Stimulated activated CD4-positive, alpha-beta T cell treated with anti-CD3 and anti-CD28 coated beads, Interleukin-1b, Interleukin-23, amount 100 ng/mL, for 4 hours (primary cell): ENCODE results near the gene SPACA6.
"Not testable (repeated sequence)": the region's sequence is repeated elsewhere in the genome, so short reads cannot be mapped to it uniquely, and the experiment has no call there.

Experiments used
- DNase-seq, 2 donors: peaks; one replicate each; pipeline ENCODE4 v3.0.0-alpha.2; 2020; ENCODE audit warnings: low read depth in 2 of 2

SPACA6 gene

GRCh38 chr19:51733742-51734522 is 40.8 kb downstream of the SPACA6 start:
- DNase-seq = no peak

DNA sequence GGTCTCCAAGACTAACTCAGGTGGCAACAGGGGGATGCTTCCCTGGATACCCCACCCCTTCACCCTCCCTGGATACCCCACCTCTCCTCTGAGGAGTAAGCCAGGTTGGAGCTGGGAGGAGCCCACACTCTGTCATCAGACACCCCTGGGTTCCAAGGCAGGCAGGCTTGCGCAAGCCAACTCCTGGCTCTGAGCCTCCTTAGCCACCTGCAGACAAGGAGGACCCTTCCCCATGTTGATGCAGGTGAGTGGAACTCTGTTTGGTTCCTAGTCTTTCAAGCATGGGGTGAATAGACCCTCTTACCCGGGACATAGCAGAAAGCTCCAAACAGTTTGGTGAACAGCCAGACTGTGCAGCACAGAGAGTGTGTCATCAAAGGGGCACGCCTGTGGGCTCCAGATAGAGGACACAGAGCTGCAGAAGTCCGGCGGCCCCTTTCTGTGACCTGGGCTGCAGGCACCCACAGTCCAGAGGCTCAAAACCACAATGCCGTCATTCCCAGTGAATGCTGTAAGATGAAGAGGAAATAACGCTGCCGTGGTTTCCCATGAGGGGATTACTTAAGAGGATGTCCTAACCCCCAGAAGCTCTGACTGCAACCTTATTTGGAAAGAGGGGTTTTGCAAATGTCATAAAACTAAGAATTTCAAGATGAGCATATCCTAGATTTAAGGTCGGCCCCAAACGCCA is 42.8 kb downstream of the SPACA6 start:
- DNase-seq = no peak

DNA sequence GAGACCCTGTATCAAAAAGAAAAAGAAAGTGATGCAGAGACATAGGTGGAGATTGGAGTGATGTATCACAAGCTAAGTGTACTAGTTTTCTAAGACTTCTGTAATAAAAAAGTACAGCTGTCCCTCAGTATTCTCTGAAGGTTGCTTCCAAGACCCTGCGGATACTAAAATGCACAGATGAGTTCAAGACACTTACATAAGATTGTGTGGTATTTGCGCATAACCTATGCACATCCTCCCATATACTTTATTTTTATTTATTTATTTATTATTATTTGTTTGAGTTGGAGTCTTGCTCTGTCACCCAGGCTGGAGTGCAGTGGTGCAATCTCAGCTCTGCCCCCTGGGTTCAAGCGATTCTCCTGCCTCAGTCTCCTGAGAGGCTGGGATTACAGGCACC is 44.3 kb downstream of the SPACA6 start:
- DNase-seq = no peak

GRCh38 chr19:51737924-51738323 is 44.8 kb downstream of the SPACA6 start:
- DNase-seq = no peak

GRCh38 chr19:51738523-51738922 is 45.4 kb downstream of the SPACA6 start:
- DNase-seq = not testable (repeated sequence)

GRCh38 chr19:51739466-51740213 is 46.5 kb downstream of the SPACA6 start:
- DNase-seq = no peak

- no peak for DNase-seq
Measured at GRCh38 chr19:51740356-51740755, 47.2 kb downstream of the SPACA6 start.

DNA sequence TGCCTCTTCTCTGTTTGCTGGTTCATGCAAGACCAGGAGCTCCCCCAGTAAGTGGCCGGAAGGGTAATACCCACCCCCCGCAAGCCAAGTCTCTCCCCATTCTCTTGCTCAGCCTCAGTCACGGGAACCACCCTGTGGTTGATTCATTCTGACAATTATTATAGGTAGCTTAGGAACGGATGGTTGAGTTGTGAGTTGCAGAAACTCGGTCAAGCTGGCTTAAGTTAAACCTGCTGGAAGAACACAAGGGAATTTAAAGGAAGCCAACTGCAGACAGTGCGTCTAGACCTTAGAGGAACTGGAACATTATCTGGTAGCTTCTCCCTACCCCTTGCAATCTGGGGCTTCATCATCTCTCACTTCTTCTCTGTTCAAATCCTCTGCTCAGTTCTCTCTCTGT is 49.7 kb downstream of the SPACA6 start:
- no peak for DNase-seq

DNA sequence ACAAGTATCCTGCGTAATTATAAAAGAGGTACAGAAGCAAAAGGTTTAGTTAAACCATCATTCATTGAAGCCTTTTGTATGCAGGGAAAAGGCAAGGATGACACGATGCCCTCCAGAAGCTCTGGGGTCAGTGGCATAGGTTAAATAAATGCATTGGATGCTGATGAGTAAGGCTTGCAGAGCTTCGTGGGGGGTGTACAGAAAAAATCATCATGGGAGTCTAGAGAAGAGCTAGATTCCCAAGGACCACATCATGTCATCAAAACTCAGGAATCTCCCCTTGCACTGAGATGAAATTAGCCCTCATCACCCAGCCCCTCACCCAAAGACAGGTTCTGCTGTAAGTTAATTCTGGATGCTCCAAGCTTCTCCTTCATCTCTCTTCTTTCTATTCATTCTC is 50.3 kb downstream of the SPACA6 start:
- no peak for DNase-seq

DNA sequence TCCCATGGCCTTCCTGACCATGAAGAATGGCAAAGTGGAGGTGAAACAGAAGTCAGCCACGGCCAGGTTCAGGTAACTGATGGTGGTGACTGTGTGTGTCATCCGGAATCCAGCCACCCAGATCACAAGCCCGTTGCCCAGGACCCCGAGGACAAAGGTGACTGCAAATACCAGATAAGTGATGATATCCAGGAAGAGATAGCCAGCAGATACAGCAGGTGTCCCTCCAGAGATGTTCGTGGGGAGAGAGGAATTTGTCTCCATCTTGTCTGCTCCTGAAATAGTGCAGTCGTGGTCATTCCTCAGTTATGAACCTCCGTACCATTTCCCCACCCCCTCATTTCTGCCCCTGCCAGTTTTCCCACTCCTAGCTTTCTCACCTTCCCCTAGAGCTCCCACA is 53.6 kb downstream of the SPACA6 start:
- DNase-seq = no peak

- DNase-seq = no peak
Measured at GRCh38 chr19:51749979-51750378, 56.8 kb downstream of the SPACA6 start.

GRCh38 chr19:51750400-51751094 is 57.4 kb downstream of the SPACA6 start:
- no peak for DNase-seq

DNA sequence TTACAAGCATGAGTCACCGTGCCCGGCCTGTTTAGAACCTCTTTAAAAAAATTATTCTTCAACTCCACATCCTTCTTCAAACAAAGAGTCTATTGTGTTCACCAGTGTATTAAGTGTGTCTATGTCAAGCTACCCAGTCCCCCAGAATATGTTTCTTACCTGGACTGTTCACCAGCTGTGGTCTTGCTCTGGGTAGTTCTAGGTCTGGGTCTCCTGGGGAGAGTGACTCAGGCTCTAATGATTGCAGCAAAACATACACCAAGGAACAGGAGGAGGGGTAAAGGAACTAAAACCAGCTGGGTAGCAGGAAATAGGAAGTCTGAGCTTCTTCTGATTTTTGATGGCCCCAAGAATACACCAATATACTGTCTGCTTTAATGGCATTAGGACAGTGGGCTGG is 58.5 kb downstream of the SPACA6 start, which contains the start of gene FPR1:
Gene FPR1 (minus strand): TSS at position 224 of the 400 bp plus-strand sequence. CDS start 4,884 bp downstream, outside the sequence.
- no peak for DNase-seq

DNA sequence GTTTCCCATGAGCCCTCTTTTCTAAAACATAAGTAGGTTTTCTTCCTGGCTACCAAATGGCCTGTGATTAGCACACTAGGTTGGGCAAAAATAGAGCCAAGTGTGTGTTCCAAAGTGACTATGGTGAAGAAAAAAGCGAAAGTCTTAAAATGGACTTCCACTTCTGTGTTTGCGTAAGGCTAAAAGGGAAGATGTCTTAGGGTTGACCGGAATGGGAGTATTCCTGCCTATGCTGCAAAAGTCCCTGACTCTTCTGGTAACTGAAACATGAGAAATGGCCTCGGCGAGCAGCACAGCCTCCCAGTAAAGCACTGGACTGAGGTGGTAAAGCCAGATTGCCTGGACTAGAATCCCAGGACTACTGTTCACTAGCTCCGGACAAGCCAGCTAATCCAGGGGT is 61.0 kb downstream of the SPACA6 start:
- DNase-seq = no peak

GRCh38 chr19:51754770-51755169 is 61.6 kb downstream of the SPACA6 start:
- no peak for DNase-seq
